Islet of Langerhans (tissue), 1 donor: ENCODE data around the gene PRKCH.

Source experiments
- FAIRE-seq: peaks from one replicate; lab custom pipeline; 2011; peaks lifted over from hg19 to GRCh38; lab: Jason Lieb, UNC

PRKCH gene

GRCh38 chr14:61591862-61592261, 270.5 kb downstream of the PRKCH start:
- no peak for FAIRE-seq

DNA sequence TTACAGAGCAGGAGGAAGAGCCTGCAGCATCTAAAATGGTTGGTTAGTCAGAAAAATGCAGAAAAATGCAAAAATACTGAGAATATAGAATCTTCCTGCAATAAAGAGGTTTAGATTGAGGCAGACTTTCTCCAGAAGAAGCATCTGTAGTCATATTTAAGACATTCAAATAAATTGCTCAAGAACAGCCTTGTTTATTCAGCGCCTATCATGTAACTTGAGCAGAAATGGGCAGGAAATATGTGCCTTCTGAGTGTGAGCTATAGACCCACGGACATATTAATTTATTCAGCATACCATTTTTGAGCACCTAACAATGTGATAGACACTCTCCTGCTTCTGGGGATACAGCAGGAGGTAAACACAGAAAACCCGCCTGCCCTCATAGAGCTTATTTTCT, 272.0 kb downstream of the PRKCH start:
- no peak for FAIRE-seq

- no peak for FAIRE-seq
These were observed 275.6 kb downstream of the PRKCH start for GRCh38 chr14:61596990-61597389.

DNA sequence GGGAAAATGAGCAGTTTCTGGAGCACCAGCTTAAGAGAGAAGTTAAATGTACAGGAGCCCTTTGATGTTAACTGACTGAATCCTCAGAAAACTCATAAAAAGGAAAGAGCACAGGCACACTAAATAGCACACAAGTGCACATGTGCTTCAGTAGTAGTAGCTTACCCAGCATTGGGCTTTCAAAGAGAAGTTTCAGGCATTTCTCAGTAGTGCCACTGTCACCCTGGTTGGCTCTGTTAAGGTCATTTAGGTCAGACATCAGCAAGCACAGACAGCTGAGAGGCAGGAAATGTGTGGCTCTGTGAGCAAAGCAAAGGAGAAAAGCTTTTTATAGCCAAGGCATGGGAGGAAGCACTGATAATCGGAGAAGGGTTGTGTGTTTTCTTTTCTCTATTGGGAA, 277.6 kb downstream of the PRKCH start:
- no peak for FAIRE-seq

- FAIRE-seq = peak; percentile 9
These were observed 278.6 kb downstream of the PRKCH start for GRCh38 chr14:61599942-61600341.
